ENCODE results near the gene CCN5.

The CCN5 gene

DNA sequence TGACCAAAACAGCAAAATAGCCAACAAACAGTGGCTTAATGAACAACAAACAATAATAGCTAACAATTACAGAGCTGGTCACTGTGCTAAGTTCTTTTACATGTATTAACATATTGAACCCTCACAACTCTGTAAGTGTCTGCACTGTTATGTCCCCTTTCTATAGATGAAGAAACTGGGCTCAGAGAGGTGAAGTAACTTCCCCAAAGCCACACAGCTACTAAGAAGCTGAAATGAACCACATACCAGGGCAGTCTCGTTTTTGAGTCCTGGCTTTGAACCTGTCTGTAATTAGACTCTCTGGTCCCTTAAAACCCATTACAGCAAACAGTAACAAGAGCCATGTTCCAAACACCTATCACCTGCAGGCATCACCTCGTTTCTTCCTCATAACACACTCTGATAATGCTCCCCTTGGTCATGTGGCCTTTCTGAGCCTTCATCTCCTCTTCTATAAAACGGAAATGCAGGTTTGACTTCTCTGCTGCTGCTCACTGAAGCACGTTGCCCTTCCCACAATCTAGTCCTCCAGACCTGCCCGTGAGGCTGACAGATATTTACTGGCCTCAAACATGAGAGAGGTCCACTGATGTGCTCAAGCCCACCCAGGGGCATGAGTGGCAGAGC, 53.8 kb downstream of the CCN5 start:
- Histone ChIP-seq H3K36me3 (ENCODE audit: control insufficient read depth in 2 of 2, insufficient read depth in 2 of 2, low read length in 2 of 2) (no peaks in the 10 kb centered on the region), H3K27ac (ENCODE audit: low read depth in 2 of 2, low read length in 2 of 2) (no peak overlapping the region), H3K4me3 (ENCODE audit: low read length in 2 of 2) (no peak overlapping the region), H3K27me3 (ENCODE audit: control insufficient read depth in 2 of 2, insufficient read depth in 2 of 2, low read length in 2 of 2) (peaks cover 0 to 2% of the 10 kb centered on the region in 2 donors), H3K9ac (ENCODE audit: low read depth in 1 of 2, low read length in 2 of 2) (no peak overlapping the region), H3K9me3 (ENCODE audit: control insufficient read depth in 2 of 2, low read length in 2 of 2) (no peaks in the 10 kb centered on the region), H3K4me1 (ENCODE audit: control insufficient read depth in 2 of 2, insufficient read depth in 2 of 2, low read length in 2 of 2) (no peaks in the 10 kb centered on the region)

DNA sequence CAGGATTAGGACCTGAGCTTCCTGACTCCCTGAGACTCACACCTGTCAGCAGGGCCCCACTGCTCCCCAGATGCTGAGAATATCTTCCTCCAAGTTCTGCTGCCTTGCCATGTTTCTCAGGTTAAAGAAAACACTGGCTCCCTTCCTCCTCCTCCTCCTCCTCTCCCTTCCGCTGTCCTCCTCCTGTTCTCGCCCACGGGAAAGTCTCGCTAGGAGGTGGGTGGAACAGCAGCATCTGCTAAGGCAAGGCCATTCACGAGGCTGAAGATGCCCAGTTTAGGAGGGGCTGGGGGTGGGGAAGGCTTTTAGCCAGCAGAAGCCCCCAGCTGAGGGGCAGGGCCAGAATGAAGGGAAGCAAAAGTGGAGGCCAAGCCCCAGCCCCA, 54.3 kb downstream of the CCN5 start:
- Histone ChIP-seq H3K4me3 (ENCODE audit: low read length in 2 of 2) (no peak overlapping the region), H3K4me1 (ENCODE audit: control insufficient read depth in 2 of 2, insufficient read depth in 2 of 2, low read length in 2 of 2) (no peaks in the 10 kb centered on the region), H3K27ac (ENCODE audit: low read depth in 2 of 2, low read length in 2 of 2) (no peak overlapping the region), H3K27me3 (ENCODE audit: control insufficient read depth in 2 of 2, insufficient read depth in 2 of 2, low read length in 2 of 2) (peaks cover 0 to 2% of the 10 kb centered on the region in 2 donors), H3K9me3 (ENCODE audit: control insufficient read depth in 2 of 2, low read length in 2 of 2) (no peaks in the 10 kb centered on the region), H3K36me3 (ENCODE audit: control insufficient read depth in 2 of 2, insufficient read depth in 2 of 2, low read length in 2 of 2) (no peaks in the 10 kb centered on the region), H3K9ac (ENCODE audit: low read depth in 1 of 2, low read length in 2 of 2) (no peak overlapping the region)

DNA sequence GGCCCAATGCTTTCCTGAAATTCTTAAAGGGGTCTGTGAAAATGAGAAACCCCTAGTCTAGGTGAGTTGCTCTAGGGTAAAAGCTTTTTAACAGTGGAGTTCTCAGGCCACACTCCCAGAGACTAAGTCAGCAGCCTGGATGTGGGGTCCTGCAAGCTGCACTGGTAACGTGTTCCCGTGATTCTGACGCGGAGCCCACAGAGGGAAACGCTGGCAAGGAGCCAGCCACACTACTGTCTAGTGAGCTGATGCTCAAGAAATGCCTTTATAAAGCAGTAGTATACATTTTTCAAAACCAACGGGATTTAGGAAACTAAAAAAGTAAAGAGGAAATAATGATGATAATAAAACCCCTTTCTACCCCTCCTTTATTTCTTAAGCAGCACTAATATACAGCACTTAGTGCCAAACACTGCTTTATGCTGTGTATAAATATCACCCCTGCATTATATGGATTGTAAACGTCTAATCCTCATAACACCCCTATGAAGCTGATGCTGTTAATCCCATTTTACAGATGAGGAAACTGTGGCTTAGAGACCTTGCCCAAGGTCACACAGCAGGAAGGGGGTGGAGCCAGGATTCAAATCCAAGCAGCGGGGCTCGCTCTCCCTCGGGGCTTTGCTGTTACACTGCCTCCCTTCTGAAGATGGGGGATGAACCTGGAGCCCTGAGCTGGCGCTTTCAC, 55.5 kb downstream of the CCN5 start:
- H3K9ac ChIP-seq (ENCODE audit: low read depth in 1 of 2, low read length in 2 of 2) = no peak overlapping the region
- H3K4me3 ChIP-seq (ENCODE audit: low read length in 2 of 2) = no peak overlapping the region
- no peaks in the 10 kb centered on the region for H3K36me3 ChIP-seq (ENCODE audit: control insufficient read depth in 2 of 2, insufficient read depth in 2 of 2, low read length in 2 of 2)
- H3K27ac ChIP-seq (ENCODE audit: low read depth in 2 of 2, low read length in 2 of 2) = no peak overlapping the region
- H3K4me1 ChIP-seq (ENCODE audit: control insufficient read depth in 2 of 2, insufficient read depth in 2 of 2, low read length in 2 of 2) = no peaks in the 10 kb centered on the region
- peaks cover 0 to 2% of the 10 kb centered on the region in 2 donors for H3K27me3 ChIP-seq (ENCODE audit: control insufficient read depth in 2 of 2, insufficient read depth in 2 of 2, low read length in 2 of 2)
- no peaks in the 10 kb centered on the region for H3K9me3 ChIP-seq (ENCODE audit: control insufficient read depth in 2 of 2, low read length in 2 of 2)

DNA sequence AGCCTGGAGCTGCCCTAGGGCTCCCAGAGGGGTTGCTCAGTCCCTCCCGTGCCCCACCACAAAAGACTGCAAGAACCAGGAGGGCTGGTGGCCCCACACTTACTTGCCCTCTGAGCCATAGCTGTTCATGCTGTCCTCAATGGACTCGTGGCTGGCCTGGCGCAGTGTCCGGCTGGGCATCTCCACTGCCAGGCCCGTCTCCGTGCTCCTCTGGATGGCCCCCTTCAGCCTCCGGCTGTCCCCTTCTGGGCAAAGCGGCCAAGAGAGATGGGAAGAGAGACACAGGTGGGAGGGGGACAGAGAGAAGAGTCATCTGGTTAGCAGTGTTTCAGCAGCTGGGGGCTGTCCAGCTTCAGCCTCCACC, 56.0 kb downstream of the CCN5 start:
- Histone ChIP-seq H3K36me3 (ENCODE audit: control insufficient read depth in 2 of 2, insufficient read depth in 2 of 2, low read length in 2 of 2) (no peaks in the 10 kb centered on the region), H3K27me3 (ENCODE audit: control insufficient read depth in 2 of 2, insufficient read depth in 2 of 2, low read length in 2 of 2) (peaks cover 0 to 2% of the 10 kb centered on the region in 2 donors), H3K27ac (ENCODE audit: low read depth in 2 of 2, low read length in 2 of 2) (no peak overlapping the region)

DNA sequence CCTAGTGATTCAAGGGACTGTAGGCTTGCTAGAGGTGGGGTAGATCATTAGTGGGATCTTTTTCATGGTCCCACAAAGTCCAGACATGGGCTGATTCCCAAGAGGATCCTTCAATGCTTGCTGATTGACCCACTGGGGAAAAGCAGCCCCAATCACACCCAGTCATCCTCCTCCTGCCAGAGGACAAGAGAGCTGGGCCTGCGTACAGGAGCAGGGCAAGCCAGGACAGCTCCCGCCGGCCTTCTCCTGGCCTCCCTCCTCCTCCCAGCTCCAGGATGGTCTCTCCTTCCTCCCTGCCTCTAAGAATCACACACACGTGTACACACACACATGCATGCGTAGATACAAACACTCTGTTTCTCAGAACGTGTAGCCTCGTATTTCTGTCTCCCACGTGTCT, 57.5 kb downstream of the CCN5 start:
- H3K36me3 ChIP-seq (ENCODE audit: control insufficient read depth in 2 of 2, insufficient read depth in 2 of 2, low read length in 2 of 2) = no peaks in the 10 kb centered on the region
- H3K27me3 ChIP-seq (ENCODE audit: control insufficient read depth in 2 of 2, insufficient read depth in 2 of 2, low read length in 2 of 2) = peaks cover 0 to 2% of the 10 kb centered on the region in 2 donors
- H3K9ac ChIP-seq (ENCODE audit: low read depth in 1 of 2, low read length in 2 of 2) = no peak overlapping the region
- H3K9me3 ChIP-seq (ENCODE audit: control insufficient read depth in 2 of 2, low read length in 2 of 2) = no peaks in the 10 kb centered on the region
- no peaks in the 10 kb centered on the region for H3K4me1 ChIP-seq (ENCODE audit: control insufficient read depth in 2 of 2, insufficient read depth in 2 of 2, low read length in 2 of 2)
- H3K27ac ChIP-seq (ENCODE audit: low read depth in 2 of 2, low read length in 2 of 2) = no peak overlapping the region
- no peak overlapping the region for H3K4me3 ChIP-seq (ENCODE audit: low read length in 2 of 2)

More for the DNA sequence above, 56.0 kb downstream of the CCN5 start:
- no peaks in the 10 kb centered on the region for H3K4me1 ChIP-seq (ENCODE audit: control insufficient read depth in 2 of 2, insufficient read depth in 2 of 2, low read length in 2 of 2)
- H3K9me3 ChIP-seq (ENCODE audit: control insufficient read depth in 2 of 2, low read length in 2 of 2) = no peaks in the 10 kb centered on the region
- H3K4me3 ChIP-seq (ENCODE audit: low read length in 2 of 2) = no peak overlapping the region
- no peak overlapping the region for H3K9ac ChIP-seq (ENCODE audit: low read depth in 1 of 2, low read length in 2 of 2)

DNA sequence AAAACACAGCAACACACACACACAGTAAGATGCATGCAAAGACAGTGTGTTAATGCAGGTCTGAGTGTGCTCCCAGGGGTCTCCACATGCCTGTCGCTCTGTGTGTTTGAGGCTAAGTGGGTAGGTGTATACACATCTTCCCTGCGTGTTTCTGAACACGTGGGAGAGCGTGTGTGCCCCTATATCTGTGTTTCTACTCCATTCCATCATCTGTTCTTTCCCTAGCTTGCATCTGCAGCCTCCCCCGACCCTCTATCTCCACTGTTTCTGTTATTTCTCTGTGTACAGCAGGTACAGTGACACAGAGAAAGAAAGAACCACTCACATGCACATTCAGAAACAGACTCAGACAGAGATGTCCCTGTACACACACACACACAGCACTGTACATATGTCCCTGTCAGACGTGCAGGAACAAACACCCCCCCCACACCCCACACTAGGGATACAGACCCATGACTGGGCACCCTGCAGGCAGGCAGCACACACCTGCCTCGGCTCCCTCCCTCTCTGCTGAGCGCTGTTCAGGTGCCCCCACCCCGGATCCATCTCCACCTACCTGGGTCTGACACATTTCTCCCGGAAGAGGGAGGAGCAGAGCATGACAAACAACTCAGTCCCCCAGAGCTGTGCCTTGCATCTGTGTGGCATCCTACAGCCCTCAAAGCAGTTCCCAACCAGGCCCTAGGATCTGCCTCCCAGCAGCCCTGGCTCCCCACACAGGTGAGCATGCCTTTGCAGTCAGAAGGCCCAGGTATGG, 58.1 kb downstream of the CCN5 start:
- no peaks in the 10 kb centered on the region for H3K9me3 ChIP-seq (ENCODE audit: control insufficient read depth in 2 of 2, low read length in 2 of 2)
- H3K9ac ChIP-seq (ENCODE audit: low read depth in 1 of 2, low read length in 2 of 2) = no peak overlapping the region
- H3K4me3 ChIP-seq (ENCODE audit: low read length in 2 of 2) = no peak overlapping the region
- H3K27ac ChIP-seq (ENCODE audit: low read depth in 2 of 2, low read length in 2 of 2) = no peak overlapping the region
- H3K4me1 ChIP-seq (ENCODE audit: control insufficient read depth in 2 of 2, insufficient read depth in 2 of 2, low read length in 2 of 2) = no peaks in the 10 kb centered on the region
- H3K36me3 ChIP-seq (ENCODE audit: control insufficient read depth in 2 of 2, insufficient read depth in 2 of 2, low read length in 2 of 2) = no peaks in the 10 kb centered on the region
- H3K27me3 ChIP-seq (ENCODE audit: control insufficient read depth in 2 of 2, insufficient read depth in 2 of 2, low read length in 2 of 2) = peaks cover 0 to 2% of the 10 kb centered on the region in 2 donors

DNA sequence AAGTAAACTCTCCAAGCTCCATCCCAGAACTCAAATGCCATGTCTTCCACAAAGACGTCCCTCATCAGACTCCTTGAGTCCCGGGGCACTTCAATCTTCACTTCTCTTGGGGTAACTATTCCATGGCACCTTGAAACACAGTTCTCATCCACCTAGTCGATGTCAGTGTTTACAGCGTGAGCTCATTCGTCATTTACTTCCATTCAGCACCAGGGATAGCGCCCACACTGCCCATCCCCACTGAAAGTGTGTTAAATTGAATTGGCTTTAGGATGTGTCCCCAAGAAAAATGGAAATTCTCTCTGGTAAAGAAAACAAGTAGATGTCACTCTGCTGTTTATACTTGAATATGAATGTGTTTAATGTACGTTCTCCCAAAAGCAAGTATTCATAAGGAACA, 61.8 kb downstream of the CCN5 start:
- Histone ChIP-seq H3K9me3 (ENCODE audit: control insufficient read depth in 2 of 2, low read length in 2 of 2) (no peaks in the 10 kb centered on the region), H3K27me3 (ENCODE audit: control insufficient read depth in 2 of 2, insufficient read depth in 2 of 2, low read length in 2 of 2) (peaks cover 0 to 2% of the 10 kb centered on the region in 2 donors), H3K27ac (ENCODE audit: low read depth in 2 of 2, low read length in 2 of 2) (no peak overlapping the region), H3K9ac (ENCODE audit: low read depth in 1 of 2, low read length in 2 of 2) (no peak overlapping the region), H3K4me1 (ENCODE audit: control insufficient read depth in 2 of 2, insufficient read depth in 2 of 2, low read length in 2 of 2) (no peaks in the 10 kb centered on the region), H3K36me3 (ENCODE audit: control insufficient read depth in 2 of 2, insufficient read depth in 2 of 2, low read length in 2 of 2) (no peaks in the 10 kb centered on the region), H3K4me3 (ENCODE audit: low read length in 2 of 2) (no peak overlapping the region)

Data from mucosa of rectum (tissue), 2 donors.